Stimulated activated CD8-positive, alpha-beta memory T cell treated with anti-CD3 and anti-CD28 coated beads, Interleukin-7, amount 100 ng/mL, for 1 hour (primary cell): ENCODE data around the gene CYP3A5.
"Not testable (repeated sequence)": the region's sequence is repeated elsewhere in the genome, so short reads cannot be mapped to it uniquely, and the experiment has no call there.

Experiments used
- DNase-seq, 2 donors: peaks; one replicate each; pipeline ENCODE4 v3.0.0-alpha.2; 2020; ENCODE audit warnings: low read depth in 2 of 2

The CYP3A5 gene

GRCh38 chr7:99685871-99686608, 6.2 kb upstream of the CYP3A5 start:
- DNase-seq: not testable (repeated sequence)

- DNase-seq: no peak
These were observed 5.4 kb upstream of the CYP3A5 start for GRCh38 chr7:99685129-99685758.

- DNase-seq: no peak
These were observed 780 bp downstream of the CYP3A5 start for GRCh38 chr7:99679032-99679399.

DNA sequence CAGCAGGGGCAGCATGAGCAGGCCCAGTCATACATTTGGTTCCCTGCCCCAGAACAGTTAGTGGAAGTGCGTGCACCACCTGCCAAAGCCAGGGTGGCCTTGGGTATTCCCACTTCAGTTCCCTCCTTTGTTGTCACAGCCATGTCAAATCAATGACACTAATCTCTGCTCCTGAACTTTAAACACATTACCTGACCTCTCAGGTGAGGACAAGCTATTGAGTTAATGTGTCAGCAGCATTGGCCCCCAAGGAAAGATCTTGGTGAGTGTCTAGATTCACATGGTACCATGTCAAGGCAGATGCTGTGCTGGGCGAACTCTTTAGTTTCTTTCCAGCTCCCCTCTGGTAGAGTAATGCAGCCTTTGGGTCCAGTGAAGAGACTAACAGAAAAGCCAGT, 2.1 kb downstream of the CYP3A5 start:
- DNase-seq: no peak

- no peak for DNase-seq
These were observed 2.7 kb downstream of the CYP3A5 start for GRCh38 chr7:99677013-99677647.

DNA sequence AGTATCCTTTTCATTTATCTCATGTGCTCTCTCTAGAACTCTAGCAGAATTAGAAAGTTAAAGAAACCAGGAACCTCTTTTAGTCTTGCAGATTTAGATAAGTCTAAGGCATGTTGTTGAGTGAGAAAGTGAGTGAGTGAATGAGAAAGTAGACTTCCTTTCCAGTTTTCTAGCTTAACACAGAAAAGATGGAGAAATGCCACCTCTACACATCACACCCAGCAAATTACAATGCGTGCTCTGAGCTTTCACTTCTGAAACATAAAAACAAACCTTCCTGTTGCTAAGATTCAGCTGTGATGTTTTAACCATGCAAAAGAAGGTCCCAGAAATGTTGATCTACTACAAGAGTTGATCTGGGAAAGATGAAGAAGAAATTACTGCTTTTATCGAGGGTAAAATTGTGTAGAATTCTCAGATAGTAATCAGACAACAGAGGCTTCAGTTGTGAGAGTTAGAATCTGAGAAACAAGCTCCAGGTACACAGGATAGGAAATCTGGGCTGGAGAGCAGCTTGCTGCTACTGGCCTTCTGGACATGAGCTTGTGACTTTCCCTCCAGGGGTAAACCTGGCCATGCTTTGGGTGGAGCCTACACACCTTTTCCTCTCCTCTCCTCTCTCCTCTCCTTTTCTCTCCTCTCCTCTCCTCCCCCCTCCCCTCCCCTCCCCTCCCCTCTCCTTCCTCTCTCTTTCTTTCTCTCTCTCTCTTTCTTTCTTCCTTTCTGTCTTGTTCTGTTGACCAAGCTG, 4.6 kb downstream of the CYP3A5 start:
- no peak for DNase-seq

DNA sequence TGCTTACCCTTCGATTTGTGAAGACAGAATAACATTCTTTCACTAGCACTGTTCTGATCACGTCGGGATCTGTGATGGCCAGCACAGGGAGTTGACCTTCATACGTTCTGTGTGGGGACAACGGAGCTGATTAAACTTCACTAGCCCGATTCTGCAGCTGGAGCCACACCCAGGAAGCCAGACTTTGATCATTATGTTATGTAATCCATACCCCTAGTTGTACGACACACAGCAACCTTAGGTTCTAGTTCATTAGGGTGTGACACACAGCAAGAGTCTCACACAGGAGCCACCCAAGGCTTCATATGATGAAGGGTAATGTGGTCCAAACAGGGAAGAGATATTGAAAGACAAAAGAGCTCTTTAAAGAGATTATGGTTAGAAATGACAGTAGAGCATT, 7.2 kb downstream of the CYP3A5 start:
- DNase-seq: no peak

- no peak for DNase-seq
These were observed 10.0 kb downstream of the CYP3A5 start for GRCh38 chr7:99669782-99670181.

DNA sequence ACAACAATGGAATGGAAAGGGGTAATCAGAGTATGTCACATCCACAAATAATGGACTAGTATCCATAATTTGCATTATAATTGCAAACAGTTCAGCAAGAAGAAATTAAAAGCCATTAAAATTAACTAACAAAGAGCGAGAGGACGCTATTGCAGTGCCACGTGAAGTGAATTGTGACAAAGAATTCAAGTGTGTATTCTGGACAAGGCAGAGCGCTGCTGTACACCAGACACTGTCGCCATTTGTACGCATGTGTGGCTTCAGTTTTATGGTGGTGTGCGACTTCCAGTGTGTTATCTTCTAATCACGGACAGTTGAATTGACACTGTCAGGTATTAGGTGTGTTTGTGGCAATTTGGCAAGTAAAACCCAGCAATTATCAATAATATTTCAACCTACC, 11.3 kb downstream of the CYP3A5 start:
- no peak for DNase-seq

GRCh38 chr7:99667179-99667578, 12.6 kb downstream of the CYP3A5 start:
- DNase-seq: no peak

- DNase-seq: no peak
These were observed 13.8 kb downstream of the CYP3A5 start for GRCh38 chr7:99666013-99666395.

GRCh38 chr7:99665312-99666012, 14.3 kb downstream of the CYP3A5 start:
- DNase-seq: no peak

GRCh38 chr7:99657879-99658278, 21.9 kb downstream of the CYP3A5 start:
- DNase-seq: not testable (repeated sequence)

DNA sequence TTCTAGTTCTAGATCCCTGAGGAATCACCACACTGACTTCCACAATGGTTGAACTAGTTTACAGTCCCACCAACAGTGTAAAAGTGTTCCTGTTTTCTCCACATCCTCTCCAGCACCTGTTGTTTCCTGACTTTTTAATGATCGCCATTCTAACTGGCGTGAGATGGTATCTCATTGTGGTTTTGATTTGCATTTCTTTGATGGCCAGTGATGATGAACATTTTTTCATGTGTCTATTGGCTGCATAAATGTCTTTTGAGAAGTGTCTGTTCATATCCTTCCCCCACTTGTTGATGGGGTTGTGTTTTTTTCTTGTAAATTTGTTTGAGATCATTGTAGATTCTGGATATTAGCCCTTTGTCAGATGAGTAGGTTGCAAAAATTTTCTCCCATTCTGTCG, 25.2 kb downstream of the CYP3A5 start:
- DNase-seq: not testable (repeated sequence)

DNA sequence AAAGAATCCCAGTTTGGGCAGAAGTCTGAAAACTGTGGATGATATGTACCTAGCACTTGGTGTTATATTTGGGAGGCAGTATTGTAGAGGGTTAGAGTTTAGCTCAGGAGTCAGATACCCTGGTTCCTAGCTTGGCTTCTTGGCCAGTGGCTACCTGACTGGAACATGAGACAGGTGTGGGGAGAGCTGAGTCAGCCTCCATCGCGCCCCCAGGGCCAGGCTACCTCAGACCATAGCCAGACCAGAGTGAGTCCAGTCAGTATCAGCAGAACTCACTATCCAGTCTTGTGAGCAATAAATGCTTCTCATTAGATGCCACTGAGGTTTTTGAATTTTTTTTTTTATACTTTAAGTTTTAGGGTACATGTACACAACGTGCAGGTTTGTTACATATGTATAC, 26.0 kb downstream of the CYP3A5 start:
- no peak for DNase-seq

- not testable (repeated sequence) for DNase-seq
These were observed 26.5 kb downstream of the CYP3A5 start for GRCh38 chr7:99653269-99653668.

- DNase-seq: no peak
These were observed 27.1 kb downstream of the CYP3A5 start for GRCh38 chr7:99652671-99653070.

GRCh38 chr7:99651290-99651689, 28.5 kb downstream of the CYP3A5 start:
- DNase-seq: no peak

DNA sequence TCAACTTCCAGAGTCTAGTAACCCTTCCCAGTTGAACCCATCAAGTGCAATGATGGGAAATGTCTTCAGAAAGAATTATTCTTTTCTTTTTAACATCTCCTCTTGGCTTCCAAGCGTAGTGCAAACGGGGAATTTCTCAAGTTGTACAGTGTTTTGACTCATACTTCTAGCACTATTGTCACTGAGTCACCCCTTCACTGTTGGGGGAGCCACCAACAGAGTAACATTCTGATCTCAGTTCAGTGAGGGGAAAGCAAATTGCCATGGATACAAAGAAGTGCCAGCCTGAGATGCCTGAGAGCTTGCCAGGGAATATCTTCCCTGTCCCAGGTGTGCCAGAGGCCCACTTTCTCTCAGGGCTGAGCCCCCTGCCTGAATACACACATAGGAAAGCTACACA, 31.0 kb downstream of the CYP3A5 start:
- no peak for DNase-seq

- DNase-seq: no peak
These were observed 34.2 kb downstream of the CYP3A5 start for GRCh38 chr7:99645590-99645989.

DNA sequence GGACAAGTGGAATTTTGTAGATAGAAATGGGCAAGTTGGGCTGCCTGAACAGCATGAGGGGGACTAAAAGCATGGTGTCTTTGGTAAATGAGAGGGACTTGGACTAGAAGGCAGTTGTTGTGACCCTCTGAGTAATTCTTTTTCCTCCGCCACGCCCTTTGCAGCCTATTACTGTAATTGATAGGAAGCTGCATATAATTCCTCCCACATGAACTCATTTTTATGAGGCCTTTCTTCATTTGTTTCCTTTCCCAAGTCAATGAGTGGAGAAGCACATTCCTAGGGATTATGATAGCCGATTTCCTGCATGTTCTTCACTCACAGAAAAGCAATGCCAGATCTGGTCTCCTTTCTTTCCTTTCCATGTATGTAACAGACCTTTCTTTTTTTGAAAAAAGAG, 35.4 kb downstream of the CYP3A5 start:
- no peak for DNase-seq

DNA sequence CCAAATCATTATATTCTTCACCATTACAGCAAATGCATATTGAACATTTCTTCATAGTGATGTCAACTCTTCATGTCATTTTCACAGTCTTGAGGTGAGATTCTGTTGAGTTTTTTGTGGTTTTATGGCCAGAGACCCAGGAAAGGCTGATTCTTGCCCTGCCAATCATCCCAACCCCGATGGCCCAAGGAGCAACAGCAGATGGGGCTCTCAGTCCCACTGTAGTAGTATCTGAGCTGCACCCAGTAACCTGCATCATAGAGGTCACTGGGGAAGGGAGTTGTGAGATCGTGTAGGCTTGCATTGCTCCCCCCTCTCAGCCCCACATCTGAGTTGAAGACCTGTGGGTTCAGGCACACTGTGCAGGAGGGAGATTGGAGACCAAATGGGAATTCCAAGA, 36.3 kb downstream of the CYP3A5 start:
- no peak for DNase-seq
